Uterus (tissue), 2 donors: ENCODE results near the gene ARID4B.

ENCODE experiments used
- POLR2A ChIP-seq, 2 donors: fragments of 450-650 bp; IDR thresholded peaks; one replicate each; pipeline ENCODE4 v1.6.1; 2016; ENCODE audit warnings: antibody characterized with exemption in 2 of 2, mild to moderate bottlenecking in 1 of 2, moderate library complexity in 1 of 2
- TF ChIP-seq, protein P1 (sequence below), 4 experiments: fragments of 200-600 bp in 2 of 4; fragments of 450-650 bp in 2 of 4; sonication (generic) in 2 of 4; IDR thresholded peaks; one replicate each; pipeline ENCODE4 v1.5.1; 2016 to 2019; ENCODE audit warnings: antibody characterized with exemption in 4 of 4, mild to moderate bottlenecking in 2 of 4, moderate library complexity in 1 of 4

DNA sequence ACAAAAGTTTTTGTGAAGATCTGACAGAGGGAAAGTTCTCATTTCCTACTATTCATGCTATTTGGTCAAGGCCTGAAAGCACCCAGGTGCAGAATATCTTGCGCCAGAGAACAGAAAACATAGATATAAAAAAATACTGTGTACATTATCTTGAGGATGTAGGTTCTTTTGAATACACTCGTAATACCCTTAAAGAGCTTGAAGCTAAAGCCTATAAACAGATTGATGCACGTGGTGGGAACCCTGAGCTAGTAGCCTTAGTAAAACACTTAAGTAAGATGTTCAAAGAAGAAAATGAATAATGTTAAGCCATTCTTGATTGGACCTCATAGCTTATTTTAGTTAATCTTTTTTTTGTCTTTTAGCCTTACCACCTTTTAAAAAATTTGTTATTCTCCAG, 14.5 kb upstream of the ARID4B start:
- TF ChIP-seq, protein P1, sequence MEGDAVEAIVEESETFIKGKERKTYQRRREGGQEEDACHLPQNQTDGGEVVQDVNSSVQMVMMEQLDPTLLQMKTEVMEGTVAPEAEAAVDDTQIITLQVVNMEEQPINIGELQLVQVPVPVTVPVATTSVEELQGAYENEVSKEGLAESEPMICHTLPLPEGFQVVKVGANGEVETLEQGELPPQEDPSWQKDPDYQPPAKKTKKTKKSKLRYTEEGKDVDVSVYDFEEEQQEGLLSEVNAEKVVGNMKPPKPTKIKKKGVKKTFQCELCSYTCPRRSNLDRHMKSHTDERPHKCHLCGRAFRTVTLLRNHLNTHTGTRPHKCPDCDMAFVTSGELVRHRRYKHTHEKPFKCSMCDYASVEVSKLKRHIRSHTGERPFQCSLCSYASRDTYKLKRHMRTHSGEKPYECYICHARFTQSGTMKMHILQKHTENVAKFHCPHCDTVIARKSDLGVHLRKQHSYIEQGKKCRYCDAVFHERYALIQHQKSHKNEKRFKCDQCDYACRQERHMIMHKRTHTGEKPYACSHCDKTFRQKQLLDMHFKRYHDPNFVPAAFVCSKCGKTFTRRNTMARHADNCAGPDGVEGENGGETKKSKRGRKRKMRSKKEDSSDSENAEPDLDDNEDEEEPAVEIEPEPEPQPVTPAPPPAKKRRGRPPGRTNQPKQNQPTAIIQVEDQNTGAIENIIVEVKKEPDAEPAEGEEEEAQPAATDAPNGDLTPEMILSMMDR (IDR thresholded peaks at IDR 0.05), result no peak
- no peak for TF ChIP-seq POLR2A (IDR thresholded peaks at IDR 0.05)
